GM21381 (cell line): ENCODE results near the gene FDPS.
A peak's percentile ranks its signal among the peaks of the same experiment; 100 is the strongest.

Experiments
- ATAC-seq: cut with Tn5 transposase; IDR thresholded peaks from one replicate; pipeline ENCODE4 v1.9.1; 2021; ENCODE audit warnings: mild to moderate bottlenecking, moderate library complexity; ENCODE audit not compliant: unreplicated experiment

The FDPS gene

GRCh38 chr1:155308493-155309422 lies at the start of gene FDPS:
Gene FDPS (plus strand): TSS chr1:155308866. CDS start chr1:155309790, 924 bp downstream.
- peak; percentile 89 for ATAC-seq

- ATAC-seq = no peak
Measured at GRCh38 chr1:155260276-155260675, 48.4 kb upstream of the FDPS start.

GRCh38 chr1:155261493-155261851 lies 47.2 kb upstream of the FDPS start:
- ATAC-seq = peak; percentile 16

- peak; percentile 89 for ATAC-seq
Measured at GRCh38 chr1:155261852-155262673, 46.6 kb upstream of the FDPS start, which contains the start of gene SCAMP3. Gene SCAMP3 (minus strand): TSS chr1:155262360. CDS start chr1:155262151, 209 bp downstream.

- no peak for ATAC-seq
Measured at GRCh38 chr1:155263067-155263466, 45.6 kb upstream of the FDPS start.

- ATAC-seq = no peak
Measured at GRCh38 chr1:155266553-155266952, 42.1 kb upstream of the FDPS start.

GRCh38 chr1:155267373-155267772 lies 41.3 kb upstream of the FDPS start:
- no peak for ATAC-seq

- ATAC-seq = no peak
Measured at GRCh38 chr1:155268630-155269029, 40.0 kb upstream of the FDPS start.

- ATAC-seq = no peak
Measured at GRCh38 chr1:155269381-155269780, 39.3 kb upstream of the FDPS start.

GRCh38 chr1:155272466-155273342 lies 36.0 kb upstream of the FDPS start:
- ATAC-seq = peak; percentile 35

GRCh38 chr1:155273343-155274245 lies 35.1 kb upstream of the FDPS start, which contains the start of gene CLK2:
Gene CLK2 (minus strand): TSS chr1:155273504. CDS start chr1:155270977, 2,527 bp downstream.
- ATAC-seq = peak; percentile 70

GRCh38 chr1:155277070-155277901 lies 31.4 kb upstream of the FDPS start, which contains the start of gene HCN3:
Gene HCN3 (plus strand): TSS chr1:155277463. CDS start chr1:155277591, 128 bp downstream.
- ATAC-seq = peak; percentile 64

- ATAC-seq = no peak
Measured at GRCh38 chr1:155277902-155278688, 30.6 kb upstream of the FDPS start.

- ATAC-seq = no peak
Measured at GRCh38 chr1:155278689-155279160, 29.9 kb upstream of the FDPS start.

GRCh38 chr1:155279268-155279667 lies 29.4 kb upstream of the FDPS start:
- ATAC-seq = no peak

- no peak for ATAC-seq
Measured at GRCh38 chr1:155282488-155283091, 26.1 kb upstream of the FDPS start.

GRCh38 chr1:155284476-155284875 lies 24.2 kb upstream of the FDPS start:
- ATAC-seq = no peak
